PC-9 (cell line): ENCODE data around the gene ARHGEF26.

Source experiments
- EZH2 ChIP-seq: fragments of 200-600 bp; sonication (generic); IDR thresholded peaks from 2 replicates; pipeline ENCODE4 v1.8.0; 2017; ENCODE audit warnings: antibody characterized with exemption, low read depth
- TF ChIP-seq, protein P1 (sequence below): fragments of 200-600 bp; sonication (generic); conservative IDR thresholded peaks from 2 replicates; pipeline ENCODE4 v1.6.1; 2017; ENCODE audit warnings: mixed run types, antibody characterized with exemption, mild to moderate bottlenecking, moderate library complexity

DNA sequence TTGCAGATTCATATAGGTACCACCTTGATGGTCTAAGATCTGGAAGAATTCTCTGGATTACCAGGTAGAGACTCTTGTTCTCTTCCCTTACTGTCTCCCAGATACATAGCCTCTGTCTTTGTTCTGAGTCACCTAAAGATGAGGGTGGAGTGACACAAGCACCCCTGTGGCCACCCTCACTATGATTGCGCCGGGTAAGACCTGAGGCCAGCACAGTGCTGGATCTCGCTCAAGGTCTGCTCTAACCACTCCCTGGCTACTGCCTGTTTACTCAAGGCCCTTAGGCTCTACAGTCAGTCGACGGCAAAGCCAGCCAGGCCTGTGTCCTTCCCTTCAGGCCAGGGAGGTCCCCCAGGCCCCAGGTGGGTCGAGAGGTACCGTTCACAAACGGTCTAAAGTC lies 88.3 kb downstream of the ARHGEF26 start:
- TF ChIP-seq, protein P1, sequence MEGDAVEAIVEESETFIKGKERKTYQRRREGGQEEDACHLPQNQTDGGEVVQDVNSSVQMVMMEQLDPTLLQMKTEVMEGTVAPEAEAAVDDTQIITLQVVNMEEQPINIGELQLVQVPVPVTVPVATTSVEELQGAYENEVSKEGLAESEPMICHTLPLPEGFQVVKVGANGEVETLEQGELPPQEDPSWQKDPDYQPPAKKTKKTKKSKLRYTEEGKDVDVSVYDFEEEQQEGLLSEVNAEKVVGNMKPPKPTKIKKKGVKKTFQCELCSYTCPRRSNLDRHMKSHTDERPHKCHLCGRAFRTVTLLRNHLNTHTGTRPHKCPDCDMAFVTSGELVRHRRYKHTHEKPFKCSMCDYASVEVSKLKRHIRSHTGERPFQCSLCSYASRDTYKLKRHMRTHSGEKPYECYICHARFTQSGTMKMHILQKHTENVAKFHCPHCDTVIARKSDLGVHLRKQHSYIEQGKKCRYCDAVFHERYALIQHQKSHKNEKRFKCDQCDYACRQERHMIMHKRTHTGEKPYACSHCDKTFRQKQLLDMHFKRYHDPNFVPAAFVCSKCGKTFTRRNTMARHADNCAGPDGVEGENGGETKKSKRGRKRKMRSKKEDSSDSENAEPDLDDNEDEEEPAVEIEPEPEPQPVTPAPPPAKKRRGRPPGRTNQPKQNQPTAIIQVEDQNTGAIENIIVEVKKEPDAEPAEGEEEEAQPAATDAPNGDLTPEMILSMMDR, result no peak
- no peak for TF ChIP-seq EZH2
